ENCODE measurements around the gene CDKAL1.

GRCh38 chr6:21078497-21078896 is 544.2 kb downstream of the CDKAL1 start:
- TF ChIP-seq CTCF (IDR thresholded peaks at IDR 0.05) (no peak), POLR2A (IDR thresholded peaks at IDR 0.05) (no peak), POLR2AphosphoS5 (IDR thresholded peaks at IDR 0.05; ENCODE audit: insufficient read depth in 1 of 2, low read depth in 1 of 2) (no peak)

All from vagina (tissue), 2 donors.